NCI-H1417 (cell line): ENCODE data around the gene LTBR.

Source experiments
- DNase-seq, 3 experiments: peaks; one replicate each; lab custom pipeline; 2025; lab: John Stamatoyannopoulos, UW

Gene LTBR

DNA sequence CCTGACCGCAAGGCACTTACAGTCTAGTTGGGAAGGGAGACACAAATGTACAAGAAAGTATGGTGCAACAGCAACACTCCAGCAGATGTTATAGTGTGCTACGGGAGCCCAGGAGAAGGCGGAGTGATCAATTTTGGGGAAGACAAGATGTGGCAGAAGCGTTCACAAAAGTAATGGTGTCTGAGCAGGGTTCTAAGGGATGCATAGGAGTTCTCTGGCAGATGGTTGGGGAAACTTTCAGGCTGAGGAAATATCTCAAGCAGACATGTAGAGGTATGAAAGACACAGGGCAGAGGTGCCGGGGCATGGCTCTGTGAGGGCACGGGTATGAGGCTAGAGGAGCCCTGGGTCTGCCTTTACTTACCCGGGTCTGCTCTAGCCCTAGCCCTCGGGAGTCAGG lies 37.0 kb upstream of the LTBR start:
- no peak for DNase-seq

DNA sequence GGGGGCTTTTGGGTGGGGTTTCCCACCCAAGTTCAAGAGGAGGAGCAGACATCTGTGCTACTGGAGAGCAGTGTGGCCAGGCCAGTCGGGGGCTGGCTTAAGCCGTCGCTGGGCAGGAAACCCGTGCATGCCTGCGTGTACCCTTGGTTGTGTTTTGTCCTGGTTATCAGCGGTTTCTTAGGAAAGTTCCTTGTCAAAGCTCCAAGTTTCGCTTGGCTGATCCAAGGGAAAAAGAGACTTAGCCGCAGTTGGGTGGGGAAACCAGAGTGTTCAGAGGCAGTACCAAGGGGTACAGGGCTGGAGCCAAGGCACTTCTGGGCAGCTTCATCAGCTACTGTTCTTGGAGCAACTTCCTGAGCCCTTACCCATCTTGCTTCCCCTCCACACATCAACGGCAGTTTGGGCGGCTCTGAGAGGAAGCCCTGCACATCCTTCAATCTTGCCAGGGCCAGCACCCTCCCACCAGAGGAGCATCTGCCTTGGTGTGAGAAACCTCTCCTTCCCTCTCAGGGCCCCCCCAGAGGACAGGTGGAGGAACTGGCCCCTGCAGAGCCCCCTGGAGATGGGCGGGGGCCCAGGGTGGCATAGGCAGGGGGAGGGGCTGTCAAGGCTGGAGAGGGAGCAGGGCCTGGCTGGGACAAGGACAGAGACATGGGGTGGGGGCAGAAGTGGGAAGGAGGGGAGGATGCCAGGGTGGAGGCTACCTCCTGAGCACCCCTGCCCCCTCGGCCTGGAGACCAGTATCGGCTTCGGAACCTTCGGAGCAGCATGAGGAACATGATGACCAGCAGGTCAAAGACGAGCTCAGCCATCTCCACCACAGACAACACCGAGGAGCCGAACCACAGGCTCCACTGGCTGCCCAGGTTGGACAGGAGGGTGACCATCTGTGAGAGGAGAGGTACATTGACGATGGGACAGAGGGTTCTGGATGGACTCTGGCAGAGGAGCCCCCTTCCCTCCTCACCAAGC lies 36.3 kb upstream of the LTBR start:
- no peak for DNase-seq

GRCh38 chr12:6351622-6352021 lies 32.3 kb upstream of the LTBR start:
- DNase-seq = no peak

DNA sequence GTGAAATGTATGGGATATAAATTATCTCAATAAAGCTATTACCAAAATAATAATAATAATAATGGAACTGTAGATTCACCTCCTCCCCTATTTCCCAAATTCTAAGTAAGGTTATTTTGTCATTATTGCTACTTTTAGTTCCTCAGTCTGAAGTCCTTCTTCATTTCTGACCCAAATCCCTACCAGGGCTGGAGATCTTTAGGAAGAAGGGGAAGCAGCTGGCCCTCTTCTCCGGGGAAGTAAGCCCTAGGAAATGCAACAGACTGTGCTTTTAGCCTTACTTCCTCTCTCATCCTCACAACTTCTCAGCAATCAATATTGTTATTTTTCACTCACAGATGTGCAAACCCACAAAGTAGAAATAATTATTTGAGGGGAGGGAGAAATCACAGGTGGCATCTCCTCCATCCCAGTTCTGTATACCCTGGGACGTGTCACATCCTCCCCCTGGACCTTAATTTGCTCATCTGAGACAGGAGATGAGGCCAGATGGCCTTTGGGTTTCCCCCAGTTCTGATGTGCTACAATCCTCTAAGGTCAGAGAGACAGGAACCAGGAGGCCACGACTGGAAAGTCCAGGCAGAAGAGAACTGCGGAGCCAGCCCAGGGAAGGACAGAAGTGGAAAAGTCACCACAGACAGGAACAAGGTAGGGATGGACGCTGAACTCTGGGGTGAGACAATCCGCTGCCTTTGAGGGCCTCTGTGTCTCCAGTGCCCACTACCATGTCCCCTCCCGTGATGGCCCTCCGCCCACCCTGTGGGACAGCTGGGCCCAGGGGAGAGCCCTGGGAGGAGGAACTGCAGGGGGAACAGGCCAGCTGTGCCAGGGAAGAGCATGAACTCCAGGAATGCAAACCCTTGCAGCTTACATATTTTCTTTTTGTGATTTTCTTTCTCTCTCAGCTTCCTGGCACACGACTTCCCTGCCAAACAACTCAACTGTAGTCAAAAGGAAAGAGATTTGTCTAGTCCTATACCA lies 31.5 kb upstream of the LTBR start:
- DNase-seq = no peak

- DNase-seq = no peak
Measured at GRCh38 chr12:6354495-6355393, 29.2 kb upstream of the LTBR start.

GRCh38 chr12:6355491-6356373 lies 28.2 kb upstream of the LTBR start:
- no peak for DNase-seq

DNA sequence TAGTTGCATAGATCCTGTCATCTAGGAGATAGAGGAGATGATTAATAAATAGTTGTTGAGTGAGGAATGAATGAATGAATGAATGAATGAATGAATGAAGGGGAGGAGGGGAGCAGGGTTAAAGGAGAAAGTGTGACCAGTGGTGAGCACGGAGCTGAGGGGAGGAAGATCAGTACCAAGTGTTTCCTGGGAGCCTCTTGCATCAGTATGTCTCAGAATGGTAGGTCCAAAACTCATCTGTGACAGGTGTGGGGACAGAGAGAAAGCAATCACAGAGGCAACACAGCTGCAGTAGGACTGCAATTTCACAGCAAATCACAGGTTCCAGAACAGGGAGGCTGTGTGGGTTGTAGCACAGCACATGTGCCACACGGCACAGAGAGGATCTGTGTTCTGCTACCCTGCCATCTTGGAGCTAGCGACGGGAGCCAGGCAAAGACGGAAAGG lies 27.6 kb upstream of the LTBR start:
- DNase-seq = no peak

- DNase-seq = no peak
Measured at GRCh38 chr12:6358881-6359280, 25.1 kb upstream of the LTBR start.

DNA sequence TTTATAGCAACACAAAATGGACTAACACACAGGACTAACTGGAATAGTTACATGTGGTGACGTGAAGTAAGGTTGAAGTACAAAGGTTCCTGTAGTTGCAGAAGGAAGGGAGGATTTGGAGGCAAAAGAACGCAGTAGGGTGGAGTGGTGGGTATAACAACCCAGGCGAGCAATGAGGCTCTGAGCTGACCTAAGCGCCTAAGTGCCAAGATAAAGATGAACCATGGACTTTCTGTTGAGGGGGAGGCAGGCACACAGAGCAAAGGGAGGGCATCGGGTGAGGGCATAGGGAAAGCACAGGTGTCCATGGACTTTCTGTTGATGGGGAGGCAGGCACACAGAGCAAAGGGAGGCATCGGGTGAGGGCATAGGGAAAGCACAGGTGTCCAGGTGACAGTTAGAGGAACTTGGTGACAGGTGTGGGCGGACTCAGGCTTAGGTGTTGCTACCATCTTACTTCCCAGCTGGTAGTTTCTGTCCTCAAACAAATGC lies 23.8 kb upstream of the LTBR start:
- no peak for DNase-seq

- DNase-seq = peak in 1 of 3 experiments; percentile 64
Measured at GRCh38 chr12:6360578-6361490, 23.1 kb upstream of the LTBR start.

GRCh38 chr12:6361834-6362233 lies 22.1 kb upstream of the LTBR start:
- no peak for DNase-seq

GRCh38 chr12:6362403-6362802 lies 21.6 kb upstream of the LTBR start:
- DNase-seq = no peak

DNA sequence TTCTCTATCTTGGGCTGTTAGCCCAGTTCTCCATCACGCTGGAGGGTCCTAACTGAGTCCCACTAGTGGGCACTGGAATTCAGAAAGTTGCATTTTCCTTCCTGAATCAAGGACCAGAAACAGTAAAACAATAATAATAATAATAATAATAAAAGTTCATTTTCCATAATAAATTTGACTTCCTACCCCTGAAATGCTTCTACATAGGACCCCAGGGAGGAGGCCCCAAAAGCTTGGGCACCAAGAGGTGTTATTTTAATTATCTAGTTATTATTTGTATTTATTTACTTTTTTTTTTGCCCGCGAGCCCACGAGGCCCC lies 21.0 kb upstream of the LTBR start:
- DNase-seq = no peak

DNA sequence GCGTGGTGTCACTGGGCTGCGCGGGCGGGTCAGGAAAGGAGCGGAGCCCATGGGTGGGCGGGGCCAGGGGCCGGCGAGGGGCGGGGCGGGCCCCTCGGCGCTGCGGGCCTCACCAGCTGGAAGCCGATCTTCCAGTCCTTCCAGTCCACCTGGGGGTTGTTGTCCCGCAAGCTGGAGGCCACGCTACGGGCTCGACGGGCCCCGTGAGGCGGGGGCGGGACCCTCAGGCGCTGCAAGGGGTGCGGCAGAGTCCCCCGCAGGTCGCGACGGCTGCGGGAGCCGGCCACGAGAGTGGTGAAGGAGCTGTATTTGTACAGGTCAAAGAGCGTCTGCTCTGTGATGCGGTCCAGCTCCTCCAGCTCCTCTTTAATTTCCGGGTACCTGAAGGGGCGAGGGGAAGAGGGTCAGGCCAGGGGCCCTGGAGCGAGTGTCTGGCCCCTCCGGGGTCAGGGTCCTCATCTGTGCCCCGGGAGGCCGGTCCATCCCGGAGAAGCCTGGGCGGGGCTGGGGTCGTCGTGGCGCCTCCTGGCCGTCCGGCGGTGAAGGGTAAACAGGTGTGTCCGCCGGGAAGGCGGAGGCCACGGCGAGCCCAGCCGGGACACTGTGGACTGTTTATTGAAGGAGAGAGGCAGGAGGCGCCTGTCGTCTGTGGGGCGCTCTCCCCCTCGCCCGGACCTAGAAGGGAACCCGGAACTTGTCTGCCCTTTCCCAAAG lies 20.5 kb upstream of the LTBR start:
- peak in 1 of 3 experiments; percentile 18 for DNase-seq

- no peak for DNase-seq
Measured at GRCh38 chr12:6364044-6364374, 20.0 kb upstream of the LTBR start.

DNA sequence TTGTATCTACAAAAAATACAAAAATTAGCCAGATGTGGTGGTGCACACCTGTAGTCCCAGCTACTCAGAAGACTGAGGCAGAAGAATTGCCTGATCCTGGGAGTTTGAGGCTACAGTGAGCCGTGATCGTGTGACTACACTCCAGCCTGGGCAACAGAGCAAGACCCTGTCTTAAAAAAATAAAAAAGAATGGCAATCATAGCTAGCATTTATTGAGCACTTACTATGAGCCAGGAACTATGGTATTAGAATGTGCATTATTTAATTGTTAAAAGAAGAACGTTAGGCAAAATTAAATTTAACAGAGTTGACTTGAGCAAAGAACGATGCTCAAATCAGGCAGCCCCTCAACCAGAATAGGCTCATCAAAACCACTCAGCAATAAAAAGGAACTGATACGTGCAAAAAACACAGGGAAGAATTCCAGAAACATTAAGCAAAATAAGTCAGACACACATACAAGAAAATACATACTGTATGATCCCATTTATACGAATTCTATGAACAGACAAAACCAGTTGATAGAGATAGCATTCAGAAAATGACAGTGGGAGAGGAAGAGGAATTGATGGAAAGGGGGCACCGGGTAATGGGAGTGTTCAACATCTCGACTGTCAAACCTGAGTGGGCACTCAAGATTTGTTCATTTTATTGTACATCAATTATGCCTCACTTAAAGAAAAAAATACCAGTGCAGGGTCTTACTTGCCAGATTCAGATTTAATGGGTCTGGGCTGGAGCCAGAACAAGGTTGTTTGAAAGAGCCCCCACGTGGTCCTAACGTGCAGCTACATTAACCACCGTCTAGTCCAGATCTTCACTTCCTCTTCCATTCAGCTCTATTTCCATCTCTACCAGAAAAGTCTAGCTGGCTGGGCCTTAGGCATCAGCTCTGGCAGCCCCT lies 16.6 kb upstream of the LTBR start:
- DNase-seq = no peak

- DNase-seq = no peak
Measured at GRCh38 chr12:6367969-6368892, 15.7 kb upstream of the LTBR start.
